GM12878 (cell line): ENCODE results near the gene ABCA7. TPM values are rescaled to one million over a fixed set of nuclear protein-coding genes. Genes with fewer than 3 reads are reported as not detected.

Experiments used
- ATAC-seq: fragments of 200-7000 bp; cut with Tn5 transposase; 3 replicates; pipeline ENCODE4 v1.9.1; 2020; ENCODE audit warnings: mild to moderate bottlenecking, moderate library complexity
- BruUV-seq: library from RNA; stranded (reverse); fragments of 400-500 nt; replicated peaks from 2 replicates; lab custom pipeline; 2021; lab: Mats Ljungman, UMichigan
- CTCF ChIA-PET: fragments of 300-600 bp; sonication (Branson Sonifier 250); formaldehyde crosslinking; extraction: SDS; loops from one replicate; lab custom pipeline; 2021; ENCODE audit warnings: inconsistent platforms; lab: Yijun Ruan, JAX
- POLR2A ChIA-PET: fragments of 350-600 bp; formaldehyde crosslinking; extraction: SDS; loops from one replicate; lab custom pipeline; 2021; ENCODE audit warnings: inconsistent platforms; lab: Charles Lee
- RAD21 ChIA-PET: fragments of 300-600 bp; sonication (Branson Sonifier 250); formaldehyde crosslinking; loops from one replicate; lab custom pipeline; 2023; ENCODE audit warnings: antibody characterized with exemption; ENCODE audit not compliant: unreplicated experiment; lab: Charles Lee
- SMC1A ChIA-PET: fragments of 300-600 bp; sonication (Branson Sonifier 250); formaldehyde crosslinking; loops from one replicate; lab custom pipeline; 2023; ENCODE audit not compliant: unreplicated experiment, uncharacterized antibody; lab: Charles Lee
- DNase-seq: peaks from one replicate; pipeline ENCODE4 v3.0.0-alpha.2; 2011; ENCODE audit warnings: low read depth, low spot score
- FAIRE-seq: peaks from 3 replicates; lab custom pipeline; 2011; peaks lifted over from hg19 to GRCh38; lab: Jason Lieb, UNC
- H2AFZ ChIP-seq: 2 replicates; pipeline ENCODE4 v1.6.0; 2011; ENCODE audit warnings: low read depth, low read length, control low read depth; ENCODE audit not compliant: control insufficient read depth
- H3K27ac ChIP-seq: 2 replicates; pipeline ENCODE4 v1.5.1; 2011; ENCODE audit warnings: control low read depth; ENCODE audit not compliant: control insufficient read depth, insufficient read depth
- H3K27me3 ChIP-seq, 2 experiments: replicated peaks in 1 of 2; 2 replicates each; pipeline versions ENCODE4 v1.6.0 to v1.6.1; 2011; ENCODE audit warnings: low read length in 1 of 2; ENCODE audit not compliant: control insufficient read depth in 2 of 2, insufficient read depth in 2 of 2
- H3K36me3 ChIP-seq, 2 experiments: 2 replicates each; pipeline ENCODE4 v1.5.1; 2011; ENCODE audit warnings: low read length in 1 of 2; ENCODE audit not compliant: control insufficient read depth in 2 of 2, insufficient read depth in 2 of 2
- H3K4me1 ChIP-seq: 2 replicates; pipeline ENCODE4 v1.6.1; 2011; ENCODE audit warnings: mild to moderate bottlenecking, low read length, moderate library complexity, mixed read lengths; ENCODE audit not compliant: control insufficient read depth, insufficient read depth
- H3K4me2 ChIP-seq: 2 replicates; pipeline ENCODE4 v1.6.0; 2011; ENCODE audit warnings: control low read depth; ENCODE audit not compliant: control insufficient read depth, insufficient read depth
- H3K4me3 ChIP-seq: fragments of 200-600 bp; sonication (generic); 2 replicates; pipeline ENCODE4 v1.5.1; 2016
- H3K79me2 ChIP-seq: 2 replicates; pipeline ENCODE4 v1.6.0; 2011; ENCODE audit warnings: low read length; ENCODE audit not compliant: control insufficient read depth, insufficient read depth
- H3K9ac ChIP-seq: 2 replicates; pipeline ENCODE4 v1.8.0; 2011; ENCODE audit warnings: low read length, control low read depth, mixed read lengths; ENCODE audit not compliant: control insufficient read depth, insufficient read depth
- H3K9me3 ChIP-seq: replicated peaks from 3 replicates; pipeline ENCODE4 v1.5.1; 2011; ENCODE audit warnings: mild to moderate bottlenecking, low read length; ENCODE audit not compliant: control insufficient read depth, insufficient read depth
- H4K20me1 ChIP-seq: 2 replicates; pipeline ENCODE4 v1.6.0; 2011; ENCODE audit not compliant: control insufficient read depth, insufficient read depth
- CTCF ChIP-seq, 3 experiments: IDR thresholded peaks in 2 of 3; conservative IDR thresholded peaks in 1 of 3; 2 replicates each; pipeline ENCODE4 v1.5.1; 2011; ENCODE audit warnings: low read depth in 3 of 3, low read length in 3 of 3, mild to moderate bottlenecking in 3 of 3, control low read depth in 2 of 3, moderate library complexity in 2 of 3, inconsistent platforms in 1 of 3, mixed read lengths in 1 of 3; ENCODE audit not compliant: control insufficient read depth in 2 of 3, insufficient read depth in 1 of 3; ENCODE audit errors: extremely low read depth in 1 of 3
- EP300 ChIP-seq, 2 experiments: fragments of 150-350 bp in 1 of 2; IDR thresholded peaks; 2 replicates each; pipeline ENCODE4 v1.6.1; 2011 to 2012; ENCODE audit warnings: low read depth in 2 of 2, low read length in 2 of 2, borderline replicate concordance in 1 of 2, improper control_type of control experiment in 1 of 2, inconsistent platforms in 1 of 2; ENCODE audit not compliant: control insufficient read depth in 1 of 2
- KAT2A ChIP-seq: conservative IDR thresholded peaks from 2 replicates; pipeline ENCODE4 v1.6.1; 2011; ENCODE audit warnings: low read depth, low read length; ENCODE audit not compliant: control insufficient read depth
- LARP7 ChIP-seq: fragments of 450-650 bp; IDR thresholded peaks from 2 replicates; pipeline ENCODE4 v1.6.1; 2017; ENCODE audit warnings: mild to moderate bottlenecking
- NFIC ChIP-seq: IDR thresholded peaks from 2 replicates; pipeline ENCODE4 v1.6.1; 2012; ENCODE audit warnings: low read depth, mild to moderate bottlenecking, inconsistent platforms, low read length, moderate library complexity
- NFYB ChIP-seq: IDR thresholded peaks from 2 replicates; pipeline ENCODE4 v1.6.1; 2011; ENCODE audit warnings: low read depth, mild to moderate bottlenecking, low read length, improper control_type of control experiment, moderate library complexity; ENCODE audit not compliant: insufficient read depth
- PRDM15 ChIP-seq: fragments of 450-650 bp; formaldehyde crosslinking; IDR thresholded peaks from 2 replicates; pipeline ENCODE4 v1.4.0; 2020; ENCODE audit warnings: mild to moderate bottlenecking, moderate library complexity
- RAD51 ChIP-seq: fragments of 450-650 bp; IDR thresholded peaks from 2 replicates; pipeline ENCODE4 v1.6.1; 2016; ENCODE audit warnings: moderate library complexity, mild to moderate bottlenecking, inconsistent platforms
- SMARCA5 ChIP-seq: fragments of 450-650 bp; IDR thresholded peaks from 2 replicates; pipeline ENCODE4 v1.6.1; 2017; ENCODE audit warnings: mild to moderate bottlenecking
- SMC3 ChIP-seq: IDR thresholded peaks from 2 replicates; pipeline ENCODE4 v1.6.1; 2011; ENCODE audit warnings: low read length, improper control_type of control experiment, borderline replicate concordance
- ZBTB11 ChIP-seq: fragments of 450-650 bp; formaldehyde crosslinking; IDR thresholded peaks from 2 replicates; pipeline ENCODE4 v1.5.0; 2022; ENCODE audit warnings: mild to moderate bottlenecking, missing genetic modification characterization
- ZNF274 ChIP-seq: IDR thresholded peaks from one replicate; pipeline ENCODE4 v1.8.0; 2011; ENCODE audit not compliant: insufficient read length, insufficient read depth
- WGBS: methylation state at CpG from one replicate; pipeline ENCODE4 v1.1.6; 2016; ENCODE audit warnings: low lambda C conversion rate; ENCODE audit not compliant: insufficient replicate concordance, insufficient coverage; ENCODE audit errors: missing lambda C conversion rate; 5-methylcytosine and 5-hydroxymethylcytosine counted together
- in situ Hi-C: fragments of 300-500 bp; cut with MboI; formaldehyde crosslinking; loops from 9 replicates; pipeline ENCODE4 v1.14.3; 2018; ENCODE audit warnings: mixed read lengths
- intact Hi-C: fragments of 100-400 bp; cut with micrococcal nuclease; formaldehyde crosslinking; loops from one replicate; pipeline ENCODE4 v1.14.2; 2022; ENCODE audit not compliant: unreplicated experiment
- polyA plus RNA-seq, 11 experiments: library from polyadenylated mRNA; depleted of rRNA in 4 of 11; unstranded in 6 of 11; stranded (reverse) in 5 of 11; fragments of >200 nt; fragmentation: Nextera tagmentation in 4 of 11; fragmentation: Illumina TruSeq in 1 of 11; extraction: Ambion mirVana in 4 of 11; extraction: Trizol in 1 of 11; gene quantifications; 1 replicate in 1 of 11; 2 replicates in 10 of 11; pipeline versions ENCODE4 v1.2.1 to v1.2.3, GENCODE V29; 2011 to 2016; ENCODE audit warnings: inconsistent platforms in 2 of 11, missing spikeins in 2 of 11, low read depth in 1 of 11
- total RNA-seq, 4 experiments: library from RNA; depleted of rRNA in 3 of 4; stranded (reverse); fragments of >200 nt in 3 of 4; fragmentation: Illumina TruSeq in 1 of 4; extraction: Trizol in 1 of 4; gene quantifications; 2 replicates each; pipeline versions ENCODE4 v1.2.1 to v1.2.3, GENCODE V29; 2013 to 2021

ABCA7 gene
- total and polyA plus RNA-seq, 10 of the 15 experiments (the other 5 are each of a cell fraction or from before 2014, with no cell fraction given): 1.0 to 49.5 (median 14.8) TPM

DNA sequence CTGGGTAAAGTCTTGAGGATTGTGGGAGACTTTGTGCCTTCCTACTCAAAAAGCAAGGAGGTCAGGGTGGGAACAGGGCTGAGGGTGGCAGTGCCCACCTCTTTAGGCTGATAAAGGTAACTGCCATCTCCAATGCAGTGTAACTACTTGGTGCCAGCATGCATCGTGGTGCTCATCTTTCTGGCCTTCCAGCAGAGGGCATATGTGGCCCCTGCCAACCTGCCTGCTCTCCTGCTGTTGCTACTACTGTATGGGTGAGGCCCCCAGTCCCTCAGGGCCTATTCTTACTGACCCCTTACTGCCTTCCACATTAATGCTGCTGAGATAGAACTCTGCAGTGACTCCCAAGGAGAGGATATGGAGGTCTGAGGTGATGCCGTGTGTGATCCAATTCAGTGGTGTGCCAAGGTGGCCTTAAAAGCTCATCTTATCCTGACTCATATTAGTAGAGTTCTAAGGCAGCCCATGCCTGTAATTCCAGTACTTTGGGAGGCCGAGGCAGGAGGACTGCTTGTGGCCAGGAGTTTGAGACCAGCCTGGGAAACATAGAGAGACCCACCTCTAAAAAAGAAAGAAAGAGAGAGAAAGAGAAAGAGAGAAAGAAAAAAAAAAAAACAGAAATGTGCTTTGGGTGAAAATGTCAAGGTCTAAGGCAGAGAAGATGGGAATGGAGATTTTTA lies 17.4 kb downstream of the ABCA7 start:
- ChIA-PET CTCF (interaction anchor here (0.6 to 2.9 kb wide), 11 partner anchors 9 to 183 kb away, joined by 3 to 14 read pairs (median 4); partner anchors contain the start of genes ABCA7 and ARHGAP45), RAD21 (interaction anchor here (0.6 to 2.2 kb wide), 4 partner anchors 17 to 212 kb away, joined by 4 to 9 read pairs (median 5); partner anchors contain the start of gene CIRBP), POLR2A (no interaction called here), SMC1A (interaction anchor here (0.6 to 1.4 kb wide), 3 partner anchors 10 to 45 kb away, joined by 3 to 7 read pairs (median 4); partner anchors contain the start of gene ARHGAP45)
- FAIRE-seq (no peak), DNase-seq (no peak), ATAC-seq (peak; percentile 94)
- in situ Hi-C loops (no loop called here), intact Hi-C loops (loop anchor here (5.0 kb wide), 1 partner anchor 135 kb away; no protein-coding TSS in a partner anchor)
- 2% methylated on average over 3 of the region's 3 CpGs for WGBS
- H3K27me3 ChIP-seq: no peaks in the 10 kb centered on the region
- no peaks in the 10 kb centered on the region for H4K20me1 ChIP-seq
- H3K79me2 ChIP-seq: no peaks in the 10 kb centered on the region
- H3K4me1 ChIP-seq: no peaks in the 10 kb centered on the region
- H3K27ac ChIP-seq: no peak overlapping the region
- no peaks in the 10 kb centered on the region for H3K9me3 ChIP-seq
- BruUV-seq: no TSS peak
- H2AFZ ChIP-seq: no peak overlapping the region
- no peak overlapping the region for H3K4me3 ChIP-seq
- H3K36me3 ChIP-seq: no peaks in the 10 kb centered on the region; a peak in 1 of 4 replicates
- H3K4me2 ChIP-seq: no peak overlapping the region
- no peak overlapping the region for H3K9ac ChIP-seq
- no peak for TF ChIP-seq RAD51
- TF ChIP-seq SMARCA5: no peak
- no peak for TF ChIP-seq NFYB
- TF ChIP-seq KAT2A: no peak
- TF ChIP-seq ZBTB11 (CRISPR knock-in tag): no peak
- no peak for TF ChIP-seq EP300 (IDR thresholded peaks at IDR 0.05; ENCODE audit: borderline replicate concordance in 1 of 2, control insufficient read depth in 1 of 2, low read depth in 2 of 2, low read length in 2 of 2)
- TF ChIP-seq ZNF274: no peak
- no peak for TF ChIP-seq PRDM15 (CRISPR knock-in tag)
- TF ChIP-seq LARP7: no peak
- TF ChIP-seq CTCF (IDR thresholded peaks at IDR 0.05 in 2 of 3, conservative IDR thresholded peaks at IDR 0.05 in 1 of 3; ENCODE audit: control insufficient read depth in 2 of 3, extremely low read depth in 1 of 3, insufficient read depth in 1 of 3, low read depth in 3 of 3, low read length in 3 of 3): peak; percentile 41 to 74 (median 65); a peak in 5 of 6 replicates
- TF ChIP-seq NFIC: no peak
- TF ChIP-seq SMC3: peak; percentile 56; the same call in 1 of the 2 replicates
